Activated B cell treated with CpG ODN at 0.5 μM for 24 hours (primary cell): ENCODE measurements around the gene TFF2. TPM values are rescaled to one million over a fixed set of nuclear protein-coding genes. Genes with fewer than 3 reads are reported as not detected.

Experiments
- ATAC-seq: fragments of 200-7000 bp; cut with Tn5 transposase; one replicate; pipeline ENCODE4 v1.10.0; 2021; ENCODE audit warnings: low read depth, mild to moderate bottlenecking, moderate library complexity
- CTCF ChIA-PET: fragments of 350-600 bp; sonication (Branson Sonifier 250); formaldehyde crosslinking; loops from one replicate; lab custom pipeline; 2021; ENCODE audit warnings: antibody characterized with exemption; lab: Charles Lee
- POLR2A ChIA-PET: fragments of 350-600 bp; sonication (Branson Sonifier 250); formaldehyde crosslinking; loops from one replicate; lab custom pipeline; 2021; ENCODE audit warnings: antibody characterized with exemption; lab: Charles Lee
- DNase-seq: peaks from one replicate; pipeline ENCODE4 v3.0.0; 2022
- H3K27ac Mint-ChIP-seq: one replicate; pipeline ENCODE4 v1.8.0; 2020; ENCODE audit warnings: mixed read lengths
- H3K27me3 Mint-ChIP-seq: one replicate; pipeline ENCODE4 v1.8.0; 2021; ENCODE audit warnings: mixed read lengths
- H3K36me3 Mint-ChIP-seq: one replicate; pipeline ENCODE4 v1.8.0; 2021; ENCODE audit warnings: low read depth, mixed read lengths
- H3K4me1 Mint-ChIP-seq: one replicate; pipeline ENCODE4 v1.8.0; 2021; ENCODE audit warnings: mixed read lengths
- H3K4me3 Mint-ChIP-seq: one replicate; pipeline ENCODE4 v1.8.0; 2020; ENCODE audit warnings: mild to moderate bottlenecking, mixed read lengths
- H3K9me3 Mint-ChIP-seq: one replicate; pipeline ENCODE4 v1.8.0; 2020; ENCODE audit warnings: mixed read lengths
- CTCF ChIP-seq: fragments of 200-600 bp; IDR thresholded peaks from one replicate; pipeline ENCODE4 v1.8.0; 2022; ENCODE audit warnings: antibody characterized with exemption, mild to moderate bottlenecking
- intact Hi-C: fragments of 100-400 bp; cut with micrococcal nuclease; formaldehyde crosslinking; loops from one replicate; pipeline ENCODE4 v1.15.1; 2024
- total RNA-seq: library from RNA; stranded (reverse); gene quantifications from 2 replicates; pipeline ENCODE4 v1.2.3, GENCODE V29; 2022

TFF2 gene
- total RNA-seq, 1 donor from 2014 or later = not detected

GRCh38 chr21:42396799-42397745, 46.3 kb upstream of the TFF2 start:
- Mint-ChIP-seq H3K4me3 (peak overlapping the region; percentile 1), H3K27ac (no peak overlapping the region)
- POLR2A ChIA-PET = interaction anchor here (0.5 to 1.0 kb wide), 2 partner anchors 13 to 100 kb away, joined by 3 to 10 read pairs; no protein-coding TSS in a partner anchor

GRCh38 chr21:42395905-42396651, 45.3 kb upstream of the TFF2 start, which contains the start of gene TMPRSS3:
TSS of gene TMPRSS3 (minus strand) at chr21:42396052. CDS start at chr21:42395417, 635 bp downstream.
- H3K9me3 Mint-ChIP-seq = no peaks in the 10 kb centered on the region
- no peak within 1 kb of the TSS for H3K4me3 Mint-ChIP-seq
- no peak within 1 kb of the TSS for H3K27ac Mint-ChIP-seq
- CTCF ChIA-PET = no interaction called here
- DNase-seq (no peak), ATAC-seq (no peak)
- TF ChIP-seq CTCF = no peak
- POLR2A ChIA-PET = interaction anchor here (0.5 to 1.0 kb wide), 2 partner anchors 14 to 101 kb away, joined by 3 to 10 read pairs; no protein-coding TSS in a partner anchor
- peaks cover 34% of the 10 kb centered on the region for H3K4me1 Mint-ChIP-seq
- intact Hi-C loops = no loop called here
- H3K27me3 Mint-ChIP-seq = peaks cover 2% of the 10 kb centered on the region
- H3K36me3 Mint-ChIP-seq = no peaks in the 10 kb centered on the region

More at GRCh38 chr21:42396799-42397745, 46.3 kb upstream of the TFF2 start:
- intact Hi-C loops = no loop called here
- Mint-ChIP-seq H3K27me3 (peaks cover 2% of the 10 kb centered on the region), H3K9me3 (peaks cover 7% of the 10 kb centered on the region), H3K36me3 (no peaks in the 10 kb centered on the region), H3K4me1 (peaks cover 33% of the 10 kb centered on the region)
- DNase-seq = no peak
- ATAC-seq = peak; percentile 29
- CTCF ChIA-PET = no interaction called here
- TF ChIP-seq CTCF = no peak

GRCh38 chr21:42395302-42395701, 44.5 kb upstream of the TFF2 start:
- DNase-seq (no peak), ATAC-seq (no peak)
- ChIA-PET CTCF (no interaction called here), POLR2A (no interaction called here)
- Mint-ChIP-seq H3K27ac (no peak overlapping the region), H3K27me3 (peaks cover 2% of the 10 kb centered on the region), H3K4me1 (peaks cover 29% of the 10 kb centered on the region), H3K36me3 (no peaks in the 10 kb centered on the region), H3K9me3 (no peaks in the 10 kb centered on the region), H3K4me3 (no peak overlapping the region)
- intact Hi-C loops = no loop called here
- TF ChIP-seq CTCF = no peak

GRCh38 chr21:42393443-42393950, 42.7 kb upstream of the TFF2 start:
- Mint-ChIP-seq H3K4me3 (peak overlapping the region; percentile 22), H3K9me3 (no peaks in the 10 kb centered on the region), H3K27ac (peak overlapping the region; percentile 4), H3K27me3 (peaks cover 7% of the 10 kb centered on the region), H3K36me3 (no peaks in the 10 kb centered on the region), H3K4me1 (peaks cover 35% of the 10 kb centered on the region)
- no peak for TF ChIP-seq CTCF
- CTCF ChIA-PET = no interaction called here
- POLR2A ChIA-PET = interaction anchor here (0.8 to 1.1 kb wide), 2 partner anchors 11 to 21 kb away, joined by 3 read pairs; no protein-coding TSS in a partner anchor
- DNase-seq (no peak), ATAC-seq (no peak)
- intact Hi-C loops = loop anchor here (2.0 kb wide), 1 partner anchor 21 kb away; no protein-coding TSS in a partner anchor
